CD4-positive, alpha-beta T cell treated with Interleukin-15 for 4 hours (primary cell): ENCODE measurements around the gene STAB2.
"Not testable (repeated sequence)": the region's sequence is repeated elsewhere in the genome, so short reads cannot be mapped to it uniquely, and the experiment has no call there.

Experiments
- DNase-seq: peaks from one replicate; pipeline ENCODE4 v3.0.0-alpha.2; 2020; ENCODE audit warnings: low spot score

The STAB2 gene

DNA sequence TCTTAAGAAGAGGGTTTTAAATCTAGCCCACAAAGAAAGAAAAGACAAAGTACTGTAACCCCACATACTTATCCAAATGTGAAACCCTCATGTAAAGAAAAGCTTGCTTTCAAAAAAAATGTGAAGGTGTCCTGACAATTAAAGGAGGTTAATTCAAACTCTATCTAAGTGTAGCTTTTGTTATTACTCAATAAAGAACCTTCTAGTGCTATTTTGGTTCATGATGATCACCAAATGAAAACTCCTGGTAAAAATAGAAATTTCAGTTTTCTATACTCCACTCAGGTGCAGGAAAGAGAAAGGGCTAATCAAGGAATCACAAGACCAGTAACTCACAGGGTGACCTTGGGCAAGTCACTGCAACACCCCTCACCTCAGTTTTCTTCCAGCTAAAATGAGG, 1.6 kb downstream of the STAB2 start:
- DNase-seq, result no peak

DNA sequence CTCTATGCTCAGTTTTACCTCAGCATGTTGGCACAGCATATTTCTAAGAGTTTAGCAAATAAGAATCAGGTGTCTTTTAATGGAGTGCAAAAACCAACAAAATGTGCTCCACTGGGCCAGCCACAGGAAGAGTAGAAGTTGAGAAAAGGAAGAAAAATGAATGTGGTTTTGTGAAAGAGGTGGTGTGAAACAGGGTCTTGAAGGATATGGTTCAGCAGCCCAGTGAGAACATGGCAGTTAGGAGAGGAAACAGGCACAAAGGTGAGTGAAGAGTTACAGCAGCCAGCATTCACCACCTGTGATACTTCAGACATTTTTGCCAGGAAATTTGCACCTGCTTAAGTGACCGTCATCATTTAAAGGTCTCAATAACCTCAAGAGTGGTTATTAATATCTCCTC, 2.4 kb downstream of the STAB2 start:
- DNase-seq, result no peak

DNA sequence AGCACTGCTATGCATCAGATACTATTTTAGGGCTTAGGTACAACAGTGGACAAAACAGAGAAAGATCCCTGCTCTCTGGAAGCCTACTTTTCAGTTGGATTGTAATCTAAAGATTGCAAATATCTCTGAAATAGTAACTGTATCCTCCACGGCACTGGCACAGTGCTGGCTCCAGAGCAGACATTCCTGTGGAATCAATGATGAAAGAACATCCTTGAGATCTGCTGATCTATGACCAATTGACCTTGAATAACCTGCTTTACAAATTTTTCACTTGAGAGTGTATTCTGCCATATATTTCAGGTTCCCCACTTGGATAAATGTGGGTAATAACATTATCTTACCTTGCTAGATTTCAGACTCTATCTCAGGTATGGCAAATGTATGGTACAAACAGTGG, 3.2 kb downstream of the STAB2 start:
- DNase-seq, result no peak

DNA sequence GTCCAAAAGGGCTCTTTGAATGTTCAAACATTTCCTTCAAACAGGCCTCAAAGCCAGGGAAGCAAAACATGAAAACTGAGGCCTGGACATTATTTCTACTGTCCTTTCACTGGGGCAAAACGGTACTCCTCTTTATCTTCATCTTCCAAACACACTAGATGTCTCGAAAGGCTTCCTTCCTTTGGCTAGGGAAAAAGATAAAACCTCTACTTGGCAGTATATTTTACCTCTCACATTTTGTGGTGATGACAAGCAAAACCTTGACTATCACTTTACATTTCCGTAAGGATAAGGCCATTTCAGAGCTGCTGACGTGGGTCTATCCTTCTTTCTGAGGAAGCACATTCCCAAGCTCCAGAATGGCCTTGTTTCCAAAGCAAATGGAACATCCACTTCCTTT, 9.9 kb downstream of the STAB2 start:
- no peak for DNase-seq

DNA sequence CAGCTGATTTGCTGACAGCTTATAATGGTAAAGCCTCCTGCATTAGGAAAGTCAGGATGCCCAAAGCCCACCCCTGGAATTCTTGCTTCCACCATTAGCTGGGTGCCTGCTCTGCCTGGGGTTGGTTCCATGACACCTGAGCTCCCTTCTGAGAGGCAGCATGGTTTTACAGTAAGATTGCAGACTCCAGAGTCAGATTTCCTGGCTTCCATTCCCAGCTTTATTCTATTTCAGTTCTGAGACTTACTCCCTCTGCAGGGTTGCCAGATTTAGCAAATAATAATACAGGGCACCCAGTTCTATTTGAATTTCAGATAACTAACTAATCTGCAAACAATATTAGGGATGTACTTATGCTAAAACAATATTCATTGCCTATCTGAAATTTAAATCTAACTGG, 12.2 kb downstream of the STAB2 start:
- no peak for DNase-seq

DNA sequence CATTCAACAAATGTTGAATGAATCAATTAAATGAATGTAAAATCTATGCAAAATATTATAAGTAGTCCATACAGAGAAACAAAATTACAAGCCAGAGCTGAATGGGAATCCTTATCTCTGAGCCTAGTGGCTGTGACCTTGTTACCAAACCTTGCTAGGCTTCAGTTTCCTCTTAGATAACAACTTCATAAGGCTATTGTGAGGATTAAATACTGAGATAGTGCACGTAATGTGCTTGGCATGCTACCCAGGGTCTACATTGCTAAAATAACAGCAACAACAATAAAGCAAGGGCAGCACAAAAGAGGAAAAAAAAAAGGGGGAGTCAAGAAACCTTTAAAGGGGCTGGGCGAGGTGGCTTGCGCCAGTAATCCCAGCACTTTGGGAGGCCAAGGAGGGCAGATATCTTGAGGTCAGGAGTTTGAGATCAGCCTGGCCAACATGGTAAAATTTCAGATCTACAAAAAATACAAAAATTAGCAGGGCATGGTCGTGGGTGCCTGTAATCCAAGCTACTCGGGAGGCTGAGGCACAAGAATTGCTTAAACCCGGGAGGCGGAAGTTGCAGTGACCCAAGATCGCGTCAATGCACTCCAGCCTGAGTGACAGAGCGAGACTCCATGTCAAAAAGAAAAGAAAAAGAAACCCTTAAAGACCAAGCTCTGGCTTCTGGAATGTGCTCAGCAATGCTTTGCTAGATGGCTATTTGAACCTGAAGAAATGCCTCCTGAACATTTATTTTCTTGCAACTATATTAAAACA, 14.1 kb downstream of the STAB2 start:
- DNase-seq, result no peak

DNA sequence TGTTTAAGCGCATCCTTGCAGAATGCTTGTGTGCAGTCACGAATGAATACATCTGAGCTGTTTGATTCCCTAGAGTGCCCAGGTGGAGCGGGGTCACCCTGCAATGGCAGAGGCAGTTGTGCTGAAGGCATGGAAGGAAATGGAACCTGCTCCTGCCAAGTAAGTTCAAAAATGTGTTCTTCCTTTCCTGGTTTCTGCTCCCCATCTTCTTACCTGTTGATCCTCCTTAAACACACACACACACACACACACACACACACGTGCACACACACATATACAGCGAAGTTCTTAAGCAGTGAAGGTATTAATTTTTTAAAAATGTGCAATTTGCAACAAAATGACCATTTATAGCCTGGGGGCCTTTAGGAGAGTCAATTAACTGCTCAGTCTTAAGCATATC, 33.3 kb downstream of the STAB2 start:
- no peak for DNase-seq

DNA sequence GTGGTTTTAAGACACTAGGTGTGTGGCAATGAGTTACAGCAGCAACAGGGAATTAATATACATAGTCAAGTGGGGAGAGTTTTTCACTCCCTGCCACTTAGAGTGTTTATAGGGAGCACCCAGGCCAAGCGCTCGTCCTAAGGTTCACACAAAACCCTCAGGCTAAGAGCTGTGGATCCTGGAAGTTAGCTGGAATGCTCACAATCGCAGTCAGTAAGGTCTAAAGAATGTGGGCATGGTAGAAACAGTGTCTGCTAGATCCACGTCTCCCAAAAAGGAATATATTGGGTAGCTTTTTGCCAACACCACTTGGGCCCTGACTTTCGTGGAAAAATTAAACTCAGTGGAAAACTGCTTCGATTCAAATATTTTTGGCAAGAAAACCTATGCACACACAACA, 36.6 kb downstream of the STAB2 start:
- DNase-seq, result no peak

DNA sequence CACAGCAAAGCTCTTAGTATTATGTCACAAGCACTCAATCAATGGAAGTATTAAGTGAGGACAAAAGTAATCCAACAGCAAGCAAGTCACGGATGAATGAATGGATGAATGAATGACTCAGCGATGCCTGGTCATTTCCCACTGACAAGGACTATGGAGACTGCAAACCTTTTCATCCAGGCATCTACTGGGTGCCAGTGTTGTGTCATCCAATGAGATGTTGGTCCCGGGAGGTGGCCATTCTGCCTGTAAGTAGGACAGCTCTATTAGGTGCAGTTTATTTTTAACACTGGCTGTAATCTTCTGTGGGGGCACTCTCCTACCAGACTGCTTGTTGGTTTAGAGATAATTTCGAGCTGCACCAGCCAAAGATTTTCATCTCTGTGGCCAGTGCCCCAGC, 39.4 kb downstream of the STAB2 start:
- DNase-seq, result no peak

DNA sequence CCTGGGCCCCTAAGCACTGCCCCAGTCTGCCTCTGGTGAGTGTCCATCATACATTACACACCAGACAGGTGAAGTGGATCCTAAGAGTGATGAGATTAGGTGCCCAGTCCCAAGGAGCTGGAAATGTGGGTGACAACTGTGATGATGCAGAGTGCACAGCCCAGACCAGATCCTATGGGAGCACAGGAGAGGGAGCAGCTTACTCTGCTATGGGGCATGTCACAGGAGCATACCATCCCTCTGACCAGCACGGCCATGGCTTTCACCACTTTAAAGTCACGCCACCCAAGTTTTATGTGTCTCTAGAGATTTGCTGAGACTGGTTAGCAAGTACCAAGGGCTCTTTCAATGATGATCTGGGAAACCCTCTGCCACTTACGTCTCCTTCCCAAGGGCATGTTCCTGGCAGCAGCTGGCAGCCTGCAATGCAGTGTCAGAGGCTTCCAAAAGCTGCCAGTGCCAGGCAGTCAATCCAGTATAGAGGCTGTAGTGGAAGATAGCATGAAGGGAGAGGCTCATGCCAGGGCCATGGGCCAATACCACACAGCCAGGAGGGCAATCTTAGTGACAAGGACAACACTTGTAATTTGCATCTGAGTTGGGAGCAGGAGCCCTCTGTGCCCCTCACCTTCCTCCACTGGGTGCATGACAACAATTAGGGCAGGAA, 40.2 kb downstream of the STAB2 start:
- DNase-seq, result no peak

DNA sequence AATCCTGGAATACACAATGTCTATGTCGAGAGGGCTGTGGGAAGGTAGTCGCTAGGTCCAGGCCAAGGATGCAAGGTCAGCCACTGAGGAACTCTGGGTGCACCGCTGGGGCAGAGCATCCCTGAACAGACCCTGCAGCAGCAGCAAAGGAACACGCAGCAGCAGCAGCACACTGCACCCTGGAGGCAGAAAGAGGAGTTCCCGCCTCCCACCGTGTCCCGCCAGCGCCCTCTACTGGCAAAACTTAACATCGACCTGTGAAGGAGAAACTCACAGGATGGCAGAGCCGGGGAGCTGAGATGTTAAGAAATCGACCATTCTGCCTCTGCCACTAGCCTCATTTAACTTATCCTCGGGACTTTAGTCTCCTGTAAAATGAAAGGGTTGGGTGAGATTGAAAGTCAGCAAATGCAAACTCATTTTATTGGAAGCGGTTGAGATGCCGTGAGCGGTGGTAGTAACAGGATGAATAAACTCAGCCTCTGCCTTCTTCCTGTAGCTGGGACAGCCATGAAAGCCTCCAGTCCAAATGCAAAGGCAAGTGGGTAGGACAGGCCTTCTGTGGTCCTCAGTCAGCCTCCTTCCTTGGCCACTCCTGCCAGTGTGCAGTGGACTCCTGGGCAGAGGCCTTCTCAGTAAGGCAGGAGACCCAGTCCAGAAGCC, 45.6 kb downstream of the STAB2 start:
- peak; percentile 31 for DNase-seq

DNA sequence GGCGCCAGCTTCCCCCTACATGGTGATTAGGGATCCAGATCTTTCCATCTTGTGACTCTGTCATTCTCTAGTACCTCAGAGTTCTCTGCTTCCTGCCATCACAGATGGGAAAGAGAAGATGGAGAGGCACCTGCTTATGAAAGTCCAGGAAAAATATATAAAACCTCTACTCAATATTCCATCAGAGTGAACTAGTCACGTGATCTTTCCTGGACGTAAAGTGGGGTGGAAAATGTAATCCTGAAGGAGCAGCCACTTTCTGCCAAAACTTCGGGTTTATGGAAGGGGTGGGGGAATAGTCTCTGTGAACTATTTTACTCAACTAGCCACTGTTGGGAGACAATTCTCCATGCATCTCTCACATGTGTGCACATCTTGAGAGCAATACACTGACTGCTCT, 47.7 kb downstream of the STAB2 start:
- DNase-seq, result no peak

DNA sequence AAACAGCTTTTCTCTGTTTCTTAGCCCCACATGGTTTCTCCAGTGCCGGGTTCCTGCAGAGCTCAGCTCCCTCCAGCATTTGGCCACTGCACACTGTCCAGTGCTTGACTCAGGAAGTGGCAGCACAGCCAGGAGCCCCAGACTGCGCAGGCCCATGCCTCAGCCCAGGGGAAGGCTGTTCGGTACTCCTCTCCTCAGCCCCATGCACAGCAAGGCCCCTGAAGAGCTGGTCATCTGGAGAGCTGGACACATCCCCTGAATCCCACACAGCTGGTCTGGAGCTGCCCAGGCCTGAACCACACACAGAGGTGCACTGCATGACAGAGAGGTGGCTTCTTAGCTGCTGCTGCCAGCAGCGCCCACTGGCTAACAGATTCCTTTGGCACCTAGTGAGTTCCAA, 48.3 kb downstream of the STAB2 start:
- no peak for DNase-seq

DNA sequence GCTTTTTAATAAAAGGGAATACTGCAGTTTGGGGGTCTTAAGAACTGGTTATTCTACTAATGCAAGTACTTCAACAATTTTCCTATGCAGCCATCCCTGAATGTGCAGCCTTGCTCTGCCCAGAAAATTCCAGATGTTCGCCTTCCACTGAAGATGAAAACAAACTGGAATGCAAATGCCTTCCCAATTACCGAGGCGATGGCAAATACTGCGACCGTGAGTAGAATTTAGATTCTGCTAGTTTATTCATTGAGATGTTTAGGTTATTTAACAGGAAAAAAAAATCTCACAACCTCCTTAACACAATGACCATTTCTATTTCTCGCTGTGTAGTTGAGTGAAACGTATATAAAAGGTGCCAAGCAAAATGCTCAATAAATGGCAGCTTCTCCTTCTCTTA, 49.9 kb downstream of the STAB2 start:
- DNase-seq, result no peak

DNA sequence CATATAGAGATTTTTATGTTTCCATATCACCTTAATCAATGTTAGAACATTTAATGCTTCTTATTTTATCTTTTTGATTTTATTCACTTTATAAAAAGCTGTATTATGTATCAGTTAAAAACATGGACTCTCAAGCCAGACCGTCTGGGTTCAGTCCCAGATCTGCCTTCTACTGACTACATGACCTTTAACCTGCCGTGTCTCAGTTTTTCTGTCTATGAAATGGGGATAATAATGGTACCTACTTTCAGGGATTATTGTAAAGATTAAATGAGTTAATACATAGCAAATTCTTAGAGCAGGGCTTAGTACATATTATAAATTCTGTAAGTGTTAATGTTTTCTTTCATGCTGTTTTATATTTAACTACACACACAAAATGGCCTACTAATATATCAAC, 50.4 kb downstream of the STAB2 start:
- DNase-seq, result no peak

DNA sequence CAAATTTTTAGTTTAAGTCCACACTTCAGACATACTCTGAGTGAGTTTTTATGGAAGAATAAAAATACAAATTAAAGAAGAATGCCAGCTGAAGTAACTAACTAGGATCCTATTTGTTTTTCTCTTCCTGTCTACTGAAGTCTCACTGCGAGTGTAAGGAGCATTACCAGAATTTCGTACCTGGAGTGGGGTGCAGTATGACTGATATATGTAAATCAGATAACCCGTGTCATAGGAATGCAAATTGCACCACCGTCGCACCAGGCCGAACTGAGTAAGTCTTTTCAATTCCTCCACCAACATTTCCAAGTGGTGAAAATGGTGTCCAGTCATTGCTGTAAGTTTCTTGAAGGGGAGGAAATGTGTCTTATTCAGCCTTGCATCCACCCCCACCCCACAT, 52.9 kb downstream of the STAB2 start:
- no peak for DNase-seq

DNA sequence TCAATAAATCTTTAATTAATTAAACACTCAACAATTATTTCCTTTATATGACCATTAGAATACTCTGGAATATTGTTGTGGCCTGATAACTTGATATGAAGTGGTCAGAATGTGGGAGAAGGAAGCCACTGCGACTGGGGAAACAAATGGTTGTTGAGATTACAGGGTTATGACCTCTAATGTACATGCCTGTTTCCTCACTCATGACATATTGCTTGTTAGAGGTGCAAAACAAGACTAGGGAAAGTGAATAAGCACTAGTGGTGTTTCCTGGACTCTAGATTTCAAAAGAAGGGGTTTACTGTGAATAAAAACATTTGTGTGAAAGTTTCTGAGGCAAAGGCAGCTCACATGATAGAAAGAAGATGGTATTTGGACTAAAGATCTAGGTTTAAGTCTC, 53.3 kb downstream of the STAB2 start:
- no peak for DNase-seq

DNA sequence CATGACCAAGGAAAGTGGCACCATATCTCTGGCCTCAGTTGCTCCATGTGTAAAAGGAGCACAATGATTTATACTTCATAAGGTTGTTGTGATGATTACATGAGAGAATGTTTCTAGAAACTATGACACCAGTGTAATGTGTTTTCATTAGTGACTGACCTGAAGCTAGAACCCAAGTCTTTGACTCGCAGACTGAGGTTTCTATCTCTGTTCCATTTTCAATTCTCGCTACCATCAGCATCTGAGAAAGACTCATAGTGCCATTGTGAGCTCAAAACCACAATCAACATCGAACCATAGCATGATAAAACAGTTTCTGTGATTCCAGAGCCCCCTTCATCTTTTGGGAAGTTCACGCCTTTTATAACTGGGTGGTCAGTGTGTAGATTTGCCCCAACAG, 53.8 kb downstream of the STAB2 start:
- DNase-seq, result no peak

DNA sequence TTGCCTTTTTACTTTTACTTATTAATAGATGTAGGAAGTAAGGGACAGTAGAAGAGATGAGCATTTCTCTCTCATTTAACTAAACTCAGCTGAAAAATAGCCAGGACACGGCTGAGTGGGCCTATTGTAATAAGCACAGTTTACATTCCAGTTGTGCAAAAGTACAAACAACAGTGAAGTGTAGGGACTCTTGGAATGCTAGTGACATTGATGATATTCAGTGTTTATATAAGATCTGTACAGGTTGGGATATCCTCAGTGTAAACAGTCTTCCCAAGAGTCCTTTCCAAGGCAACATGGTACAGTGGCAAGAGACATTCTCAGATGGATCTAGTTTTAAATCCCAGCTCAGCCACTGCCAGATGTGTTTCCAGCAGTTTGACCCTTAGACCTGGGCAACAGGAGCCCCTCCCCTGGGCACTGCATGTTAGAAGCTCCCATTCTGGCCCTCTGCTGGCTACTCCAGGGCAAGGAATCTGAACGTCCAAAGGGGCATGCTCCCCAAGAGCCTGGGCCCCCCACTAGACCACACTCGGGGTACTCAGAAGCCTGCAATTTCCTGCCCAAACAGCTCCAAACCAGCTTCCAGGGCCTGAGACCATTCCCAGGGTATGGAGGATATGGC, 55.3 kb downstream of the STAB2 start:
- no peak for DNase-seq

DNA sequence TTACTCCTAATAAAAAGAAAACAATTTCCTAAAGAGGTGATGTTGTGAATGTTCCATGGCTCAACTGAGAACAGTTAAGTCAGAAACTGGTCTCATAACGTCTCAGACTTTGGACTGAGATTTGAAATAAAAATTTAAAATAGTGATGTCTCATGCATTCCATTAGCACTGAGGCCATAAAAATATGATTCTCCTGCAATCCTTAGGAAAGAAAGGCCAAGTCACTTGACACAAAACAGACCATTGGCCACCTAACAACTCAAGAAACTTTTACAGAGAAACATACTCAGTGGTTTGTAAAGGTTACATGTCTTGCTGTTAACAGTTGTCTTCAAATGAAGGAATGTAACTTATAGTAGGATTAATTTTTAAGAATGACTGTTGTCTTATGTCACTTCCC, 58.1 kb downstream of the STAB2 start:
- DNase-seq, result no peak

DNA sequence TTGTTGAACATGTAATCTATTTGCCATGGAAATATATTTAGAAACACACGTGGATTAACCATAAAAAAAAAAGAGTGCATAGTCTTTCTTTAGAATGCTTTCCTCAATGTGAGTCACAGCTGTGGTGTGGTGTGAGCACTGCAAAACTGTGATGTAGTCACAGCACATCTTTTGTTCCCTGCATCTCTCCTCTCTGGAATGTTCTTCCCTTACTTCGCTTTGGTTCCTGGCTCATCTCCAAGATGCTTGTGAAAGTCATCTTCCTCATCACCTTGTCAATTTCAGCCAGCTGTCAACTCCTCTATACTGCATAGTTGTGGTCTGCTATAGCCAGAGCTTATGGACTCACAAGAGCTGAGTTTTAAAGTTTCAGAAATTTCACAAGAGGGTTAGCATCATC, 60.2 kb downstream of the STAB2 start:
- DNase-seq, result no peak

DNA sequence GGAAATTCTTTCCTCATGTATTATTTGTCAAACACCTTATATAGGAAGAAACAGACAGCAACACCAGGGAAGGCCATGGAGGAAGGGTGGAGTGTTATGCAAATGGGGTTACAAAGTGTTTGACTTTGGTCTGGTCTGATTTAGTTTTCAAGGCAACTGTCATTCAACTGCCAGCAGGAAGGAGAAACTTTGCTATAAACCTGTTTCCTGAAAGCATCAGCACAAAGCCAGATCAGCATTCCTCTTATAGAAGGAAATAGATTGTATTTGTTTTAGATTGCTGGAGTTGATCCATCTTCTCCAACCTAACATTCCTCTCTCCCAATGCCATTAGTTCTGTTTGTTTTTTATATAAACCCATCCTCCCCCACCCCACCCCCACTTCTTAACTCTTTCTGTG, 65.7 kb downstream of the STAB2 start:
- no peak for DNase-seq

DNA sequence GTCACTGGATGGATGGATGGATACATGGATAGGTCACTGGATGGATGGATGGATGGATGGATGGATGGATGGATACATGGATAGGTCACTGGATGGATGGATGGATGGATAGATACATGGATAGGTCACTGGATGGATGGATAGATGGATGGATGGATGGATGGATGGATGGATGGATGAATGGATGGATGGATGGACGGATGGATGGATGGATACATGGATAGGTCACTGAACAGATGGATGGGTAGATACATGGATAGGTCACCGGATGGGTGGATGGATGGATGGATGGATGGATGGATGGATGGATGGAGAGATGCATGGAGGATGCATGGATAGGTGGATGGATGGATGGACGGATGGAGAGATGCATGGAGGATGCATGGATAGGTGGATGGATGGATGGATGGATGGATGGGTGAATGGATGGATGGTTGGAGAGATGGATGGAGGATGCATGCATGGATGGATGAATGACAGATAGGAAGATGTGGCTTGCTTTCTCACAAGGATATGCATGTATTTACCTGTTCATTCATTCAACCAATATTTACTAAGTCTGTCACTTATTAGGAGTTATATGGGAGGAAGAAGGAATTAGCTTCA, 66.6 kb downstream of the STAB2 start:
- not testable (repeated sequence) for DNase-seq
